ENCODE results near the gene SLC24A3.

Gene SLC24A3

DNA sequence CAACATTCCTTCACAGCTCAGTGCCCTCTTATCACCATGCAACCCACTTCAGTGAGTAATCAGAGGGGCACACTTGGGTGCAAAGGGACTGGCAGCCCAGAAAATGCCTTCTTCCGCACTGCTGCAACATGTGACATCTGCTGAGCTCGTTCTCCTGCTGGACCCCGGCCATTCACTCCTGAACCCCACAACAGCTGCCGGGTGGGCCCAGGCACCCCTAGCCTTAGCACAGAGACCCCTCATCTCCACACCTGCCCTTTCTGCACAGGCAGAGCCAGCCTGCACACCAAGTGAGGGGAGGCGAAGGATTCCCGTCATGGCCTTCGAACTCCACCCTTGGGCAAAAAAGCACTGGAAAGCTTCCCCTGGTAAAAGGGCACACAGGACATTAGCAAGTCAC lies 381.3 kb downstream of the SLC24A3 start:
- Histone ChIP-seq H3K4me3 (replicated peaks; ENCODE audit: low read depth, low read length) (no peak overlapping the region), H3K36me3 (ENCODE audit: control insufficient read depth, insufficient read depth, low read length) (no peaks in the 10 kb centered on the region), H3K27me3 (replicated peaks; ENCODE audit: control insufficient read depth, insufficient read depth, low read length) (no peaks in the 10 kb centered on the region; the same call in 1 of the 2 replicates)
- TF ChIP-seq, protein P1, sequence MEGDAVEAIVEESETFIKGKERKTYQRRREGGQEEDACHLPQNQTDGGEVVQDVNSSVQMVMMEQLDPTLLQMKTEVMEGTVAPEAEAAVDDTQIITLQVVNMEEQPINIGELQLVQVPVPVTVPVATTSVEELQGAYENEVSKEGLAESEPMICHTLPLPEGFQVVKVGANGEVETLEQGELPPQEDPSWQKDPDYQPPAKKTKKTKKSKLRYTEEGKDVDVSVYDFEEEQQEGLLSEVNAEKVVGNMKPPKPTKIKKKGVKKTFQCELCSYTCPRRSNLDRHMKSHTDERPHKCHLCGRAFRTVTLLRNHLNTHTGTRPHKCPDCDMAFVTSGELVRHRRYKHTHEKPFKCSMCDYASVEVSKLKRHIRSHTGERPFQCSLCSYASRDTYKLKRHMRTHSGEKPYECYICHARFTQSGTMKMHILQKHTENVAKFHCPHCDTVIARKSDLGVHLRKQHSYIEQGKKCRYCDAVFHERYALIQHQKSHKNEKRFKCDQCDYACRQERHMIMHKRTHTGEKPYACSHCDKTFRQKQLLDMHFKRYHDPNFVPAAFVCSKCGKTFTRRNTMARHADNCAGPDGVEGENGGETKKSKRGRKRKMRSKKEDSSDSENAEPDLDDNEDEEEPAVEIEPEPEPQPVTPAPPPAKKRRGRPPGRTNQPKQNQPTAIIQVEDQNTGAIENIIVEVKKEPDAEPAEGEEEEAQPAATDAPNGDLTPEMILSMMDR (IDR thresholded peaks at IDR 0.05; ENCODE audit: insufficient read depth, low read length, poor library complexity, severe bottlenecking), result no peak
- no peak for DNase-seq (ENCODE audit: extremely low read depth, insufficient read length)

DNA sequence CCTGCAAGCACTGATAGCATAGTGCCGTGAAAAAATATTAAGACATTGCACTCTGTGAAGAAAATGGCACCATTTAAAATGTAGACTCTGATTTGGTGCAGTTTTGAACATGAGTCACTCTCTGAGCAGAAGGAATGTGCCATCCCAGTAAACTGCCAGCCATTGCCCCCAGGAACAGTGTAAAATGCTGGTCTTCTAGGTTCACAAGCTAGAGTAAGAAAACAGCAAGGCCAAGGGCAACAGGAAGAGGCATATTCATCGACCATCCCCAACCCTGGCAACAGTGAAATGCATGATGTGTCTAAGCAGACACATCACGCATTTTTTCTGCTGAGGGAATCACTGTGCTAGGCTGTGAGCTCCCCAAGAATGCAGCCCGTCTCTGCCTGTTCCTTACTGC lies 382.5 kb downstream of the SLC24A3 start:
- TF ChIP-seq, protein P1 (IDR thresholded peaks at IDR 0.05; ENCODE audit: insufficient read depth, low read length, poor library complexity, severe bottlenecking), result no peak
- Histone ChIP-seq H3K27me3 (replicated peaks; ENCODE audit: control insufficient read depth, insufficient read depth, low read length) (no peaks in the 10 kb centered on the region), H3K36me3 (ENCODE audit: control insufficient read depth, insufficient read depth, low read length) (no peaks in the 10 kb centered on the region), H3K4me3 (replicated peaks; ENCODE audit: low read depth, low read length) (no peak overlapping the region)
- DNase-seq (ENCODE audit: extremely low read depth, insufficient read length), result no peak

DNA sequence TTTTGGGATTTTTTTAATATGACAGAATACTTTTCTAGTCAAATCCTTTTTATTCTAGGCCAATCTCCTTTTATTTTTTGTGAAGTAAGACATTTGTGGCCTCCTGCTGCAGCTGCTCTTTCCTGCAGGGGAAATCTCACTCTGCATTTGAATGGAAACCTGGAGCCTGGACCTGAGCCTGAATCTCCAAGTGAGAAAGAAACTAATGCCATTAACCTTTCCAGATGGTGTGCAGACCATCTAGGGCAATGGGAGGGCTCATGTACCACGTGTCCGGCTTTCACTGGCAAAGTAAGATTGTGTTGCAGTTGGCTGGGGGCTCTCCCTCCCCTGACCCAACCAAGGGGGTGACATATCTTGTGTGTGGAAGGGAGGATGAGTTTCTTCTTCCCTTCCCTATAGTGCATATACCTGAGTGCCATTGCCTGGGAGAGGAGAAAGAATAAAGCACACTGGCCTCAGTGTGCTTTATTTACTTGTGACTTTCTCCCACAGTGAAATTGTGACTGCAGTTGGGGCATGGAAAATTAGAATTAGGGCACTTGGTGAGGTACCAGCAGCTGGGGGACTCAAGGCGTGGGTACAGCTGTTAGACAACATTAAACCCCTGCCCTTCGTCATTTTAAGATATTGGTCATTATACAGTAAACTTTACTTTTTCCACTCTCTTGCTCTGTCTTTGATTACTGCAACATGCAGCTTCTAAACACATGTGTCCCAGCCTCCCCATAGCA lies 385.8 kb downstream of the SLC24A3 start:
- Histone ChIP-seq H3K36me3 (ENCODE audit: control insufficient read depth, insufficient read depth, low read length) (no peaks in the 10 kb centered on the region), H3K4me3 (replicated peaks; ENCODE audit: low read depth, low read length) (no peak overlapping the region), H3K27me3 (replicated peaks; ENCODE audit: control insufficient read depth, insufficient read depth, low read length) (no peaks in the 10 kb centered on the region)
- TF ChIP-seq, protein P1 (IDR thresholded peaks at IDR 0.05; ENCODE audit: insufficient read depth, low read length, poor library complexity, severe bottlenecking), result no peak
- no peak for DNase-seq (ENCODE audit: extremely low read depth, insufficient read length)

DNA sequence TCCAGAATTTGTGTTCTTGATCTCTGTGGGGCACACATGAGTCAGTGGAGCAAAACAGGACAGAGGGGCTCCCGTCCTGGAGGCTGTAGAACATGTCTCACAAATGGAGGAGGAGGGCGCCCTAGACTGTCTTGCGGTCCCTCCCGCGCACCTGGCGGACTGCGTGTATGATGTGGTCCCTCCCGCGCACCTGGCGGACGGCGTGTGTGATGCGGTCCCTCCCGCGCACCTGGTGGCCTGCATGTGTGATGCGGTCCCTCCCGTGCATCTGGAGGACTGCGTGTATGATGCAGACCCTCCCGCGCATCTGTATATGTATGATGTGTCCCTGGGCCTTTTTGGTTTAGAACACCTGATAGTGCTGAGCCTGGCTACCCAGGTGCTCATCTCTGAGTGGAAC lies 386.8 kb downstream of the SLC24A3 start:
- TF ChIP-seq, protein P1 (IDR thresholded peaks at IDR 0.05; ENCODE audit: insufficient read depth, low read length, poor library complexity, severe bottlenecking), result no peak
- DNase-seq (ENCODE audit: extremely low read depth, insufficient read length), result no peak
- no peaks in the 10 kb centered on the region; the same call in 1 of the 2 replicates for H3K27me3 ChIP-seq (replicated peaks; ENCODE audit: control insufficient read depth, insufficient read depth, low read length)

DNA sequence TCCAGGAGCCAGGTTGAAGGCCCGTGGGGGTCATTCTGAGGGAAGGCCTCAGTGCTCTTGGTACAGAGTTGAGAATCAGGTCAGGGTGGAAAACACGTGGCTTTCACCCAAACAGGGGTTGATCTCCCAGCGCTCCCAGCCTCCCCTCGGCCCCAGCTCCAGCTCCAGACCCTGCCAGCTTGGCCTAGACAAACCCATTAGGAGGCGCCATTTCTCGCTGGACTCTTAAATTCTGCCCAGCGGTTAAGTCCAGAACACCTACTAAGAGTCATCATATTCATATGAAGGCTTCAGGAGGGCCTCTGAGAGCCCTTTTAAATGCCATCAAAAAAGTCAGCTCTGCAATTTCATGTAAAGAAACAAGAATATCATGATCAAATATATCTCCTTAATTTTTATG lies 387.6 kb downstream of the SLC24A3 start:
- TF ChIP-seq, protein P1 (IDR thresholded peaks at IDR 0.05; ENCODE audit: insufficient read depth, low read length, poor library complexity, severe bottlenecking), result no peak
- H3K27me3 ChIP-seq (replicated peaks; ENCODE audit: control insufficient read depth, insufficient read depth, low read length), result peaks cover 2% of the 10 kb centered on the region; the same call in 1 of the 2 replicates
- no peak for DNase-seq (ENCODE audit: extremely low read depth, insufficient read length)
- H3K36me3 ChIP-seq (ENCODE audit: control insufficient read depth, insufficient read depth, low read length), result no peaks in the 10 kb centered on the region
- H3K4me3 ChIP-seq (replicated peaks; ENCODE audit: low read depth, low read length), result no peak overlapping the region

More for the DNA sequence above, 386.8 kb downstream of the SLC24A3 start:
- Histone ChIP-seq H3K36me3 (ENCODE audit: control insufficient read depth, insufficient read depth, low read length) (no peaks in the 10 kb centered on the region), H3K4me3 (replicated peaks; ENCODE audit: low read depth, low read length) (no peak overlapping the region)
